H9 (cell line): ENCODE data around the gene FNDC3B. TPM values are rescaled to one million over a fixed set of nuclear protein-coding genes. Genes with fewer than 3 reads are reported as not detected.
"Not testable (repeated sequence)": the region's sequence is repeated elsewhere in the genome, so short reads cannot be mapped to it uniquely, and the experiment has no call there.

Experiments
- DNase-seq: peaks from one replicate; pipeline ENCODE4 v3.0.0-alpha.2; 2017
- H2AFZ ChIP-seq: one replicate; pipeline ENCODE4 v1.6.1; 2013; ENCODE audit warnings: mild to moderate bottlenecking, low read length, control low read depth, moderate library complexity
- H2AK5ac ChIP-seq: 2 replicates; pipeline ENCODE4 v1.6.1; 2013; ENCODE audit warnings: low read length, control low read depth, mixed read lengths; ENCODE audit not compliant: insufficient read length
- H2BK120ac ChIP-seq: one replicate; pipeline ENCODE4 v1.6.1; 2013; ENCODE audit warnings: low read depth, mild to moderate bottlenecking, low read length, control low read depth, inconsistent platforms; ENCODE audit not compliant: poor library complexity, severe bottlenecking
- H2BK12ac ChIP-seq: 2 replicates; pipeline ENCODE4 v1.6.1; 2013; ENCODE audit warnings: low read length, control low read depth, mixed read lengths, low read depth; ENCODE audit not compliant: insufficient read length
- H2BK15ac ChIP-seq: 2 replicates; pipeline ENCODE4 v1.6.1; 2013; ENCODE audit warnings: low read depth, low read length, control low read depth
- H2BK20ac ChIP-seq: one replicate; pipeline ENCODE4 v1.6.1; 2013; ENCODE audit warnings: low read depth, mild to moderate bottlenecking, low read length, control low read depth, inconsistent platforms; ENCODE audit not compliant: poor library complexity, severe bottlenecking
- H2BK5ac ChIP-seq: 2 replicates; pipeline ENCODE4 v1.6.1; 2013; ENCODE audit warnings: low read length, control low read depth, mixed read lengths; ENCODE audit not compliant: insufficient read length
- H3K14ac ChIP-seq: 2 replicates; pipeline ENCODE4 v1.6.1; 2013; ENCODE audit warnings: low read length, control low read depth; ENCODE audit not compliant: insufficient read depth
- H3K18ac ChIP-seq: 2 replicates; pipeline ENCODE4 v1.6.1; 2013; ENCODE audit warnings: low read depth, mild to moderate bottlenecking, mixed read lengths, low read length, control low read depth; ENCODE audit not compliant: insufficient read length
- H3K23ac ChIP-seq: 2 replicates; pipeline ENCODE4 v1.6.1; 2013; ENCODE audit warnings: low read length, control low read depth, mixed read lengths, low read depth; ENCODE audit not compliant: insufficient read length
- H3K23me2 ChIP-seq: 2 replicates; pipeline ENCODE4 v1.6.1; 2013; ENCODE audit warnings: low read depth, mild to moderate bottlenecking, mixed read lengths, low read length, control low read depth; ENCODE audit not compliant: insufficient read length, poor library complexity, severe bottlenecking
- H3K27ac ChIP-seq: 2 replicates; pipeline ENCODE4 v1.5.1; 2013; ENCODE audit warnings: low read length, control low read depth, mixed read lengths, low read depth; ENCODE audit not compliant: insufficient read length
- H3K27me3 ChIP-seq: 2 replicates; pipeline ENCODE4 v1.6.1; 2013; ENCODE audit warnings: low read length, control low read depth, inconsistent platforms; ENCODE audit not compliant: insufficient read depth
- H3K4ac ChIP-seq: 2 replicates; pipeline ENCODE4 v1.6.1; 2013; ENCODE audit warnings: low read depth, mild to moderate bottlenecking, control low read depth, inconsistent platforms, low read length, moderate library complexity
- H3K4me1 ChIP-seq: 2 replicates; pipeline ENCODE4 v1.6.1; 2013; ENCODE audit warnings: low read length, control low read depth, inconsistent platforms; ENCODE audit not compliant: insufficient read depth
- H3K4me2 ChIP-seq: 2 replicates; pipeline ENCODE4 v1.6.1; 2013; ENCODE audit warnings: low read length, control low read depth, mixed read lengths; ENCODE audit not compliant: insufficient read length, insufficient read depth
- H3K56ac ChIP-seq: 2 replicates; pipeline ENCODE4 v1.6.1; 2013; ENCODE audit warnings: low read depth, mild to moderate bottlenecking, mixed read lengths, low read length, control low read depth; ENCODE audit not compliant: insufficient read length
- H3K79me1 ChIP-seq: 2 replicates; pipeline ENCODE4 v1.6.1; 2013; ENCODE audit warnings: low read depth, mild to moderate bottlenecking, moderate library complexity, low read length, control low read depth, inconsistent platforms; ENCODE audit not compliant: insufficient read depth, poor library complexity, severe bottlenecking
- H3K79me2 ChIP-seq: 2 replicates; pipeline ENCODE4 v1.6.1; 2013; ENCODE audit warnings: low read length, control low read depth, inconsistent platforms; ENCODE audit not compliant: insufficient read depth
- H3K9ac ChIP-seq: 2 replicates; pipeline ENCODE4 v1.6.1; 2013; ENCODE audit warnings: low read length, control low read depth, mixed read lengths; ENCODE audit not compliant: insufficient read length; ENCODE audit errors: extremely low read depth
- H3K9me3 ChIP-seq: one replicate; pipeline ENCODE4 v1.6.1; 2013; ENCODE audit warnings: low read depth, low read length, inconsistent platforms; ENCODE audit not compliant: control insufficient read depth
- H3T11ph ChIP-seq: one replicate; pipeline ENCODE4 v1.6.1; 2013; ENCODE audit warnings: mild to moderate bottlenecking, low read length, control low read depth, inconsistent platforms
- H4K20me1 ChIP-seq: one replicate; pipeline ENCODE4 v1.6.1; 2013; ENCODE audit not compliant: control insufficient read depth, insufficient read length, insufficient read depth
- H4K5ac ChIP-seq: 2 replicates; pipeline ENCODE4 v1.6.1; 2013; ENCODE audit warnings: low read depth, mild to moderate bottlenecking, mixed read lengths, low read length, control low read depth; ENCODE audit not compliant: insufficient read length
- H4K8ac ChIP-seq: replicated peaks from 2 replicates; pipeline ENCODE4 v1.6.1; 2013; ENCODE audit warnings: low read length, control low read depth, mixed read lengths, low read depth; ENCODE audit not compliant: insufficient read length
- H4K91ac ChIP-seq: 2 replicates; pipeline ENCODE4 v1.6.1; 2013; ENCODE audit warnings: low read depth, mild to moderate bottlenecking, moderate library complexity, mixed read lengths, low read length, control low read depth; ENCODE audit not compliant: insufficient read length
- H3K27ac Mint-ChIP-seq, 3 experiments: 2 replicates in 2 of 3; 3 replicates in 1 of 3; pipeline ENCODE4 v1.8.0; 2020 to 2021; ENCODE audit warnings: mixed read lengths in 3 of 3, mild to moderate bottlenecking in 1 of 3, moderate library complexity in 1 of 3
- H3K27me3 Mint-ChIP-seq: 2 replicates; pipeline ENCODE4 v1.8.0; 2021; ENCODE audit warnings: low read depth, mild to moderate bottlenecking, moderate library complexity, mixed read lengths
- H3K36me3 Mint-ChIP-seq, 3 experiments: 2 replicates in 2 of 3; 3 replicates in 1 of 3; pipeline ENCODE4 v1.8.0; 2020 to 2021; ENCODE audit warnings: low read depth in 3 of 3, mixed read lengths in 3 of 3; ENCODE audit not compliant: insufficient read depth in 1 of 3
- H3K4me1 Mint-ChIP-seq, 2 experiments: 2 replicates each; pipeline ENCODE4 v1.8.0; 2020; ENCODE audit warnings: mixed read lengths in 2 of 2
- H3K4me3 Mint-ChIP-seq, 2 experiments: 2 replicates in 1 of 2; 3 replicates in 1 of 2; pipeline ENCODE4 v1.8.0; 2020 to 2021; ENCODE audit warnings: mild to moderate bottlenecking in 2 of 2, mixed read lengths in 2 of 2, moderate library complexity in 1 of 2
- H3K9me3 Mint-ChIP-seq, 2 experiments: 2 replicates in 1 of 2; 3 replicates in 1 of 2; pipeline ENCODE4 v1.8.0; 2020; ENCODE audit warnings: mild to moderate bottlenecking in 2 of 2, mixed read lengths in 2 of 2, moderate library complexity in 1 of 2
- WGBS: extraction: QIAGEN DNeasy Blood & Tissue Kit; methylation state at CpG from one replicate; pipeline ENCODE4 v1.1.7; 2013; ENCODE audit warnings: missing lambda C conversion rate, low lambda C conversion rate, mixed read lengths; ENCODE audit not compliant: insufficient read length; ENCODE audit errors: extremely low coverage; 5-methylcytosine and 5-hydroxymethylcytosine counted together
- total RNA-seq: library from RNA; stranded (reverse); gene quantifications from 2 replicates; pipeline ENCODE4 v1.2.1, GENCODE V29; 2021
- TF ChIP-seq, protein P1 (sequence below): fragments of 200-600 bp; sonication (generic); conservative IDR thresholded peaks from 3 replicates; pipeline ENCODE4 v1.8.0; 2021; ENCODE audit warnings: antibody characterized with exemption, mild to moderate bottlenecking

Gene FNDC3B
- total RNA-seq, 1 experiment from 2014 or later: 43.8 TPM

DNA sequence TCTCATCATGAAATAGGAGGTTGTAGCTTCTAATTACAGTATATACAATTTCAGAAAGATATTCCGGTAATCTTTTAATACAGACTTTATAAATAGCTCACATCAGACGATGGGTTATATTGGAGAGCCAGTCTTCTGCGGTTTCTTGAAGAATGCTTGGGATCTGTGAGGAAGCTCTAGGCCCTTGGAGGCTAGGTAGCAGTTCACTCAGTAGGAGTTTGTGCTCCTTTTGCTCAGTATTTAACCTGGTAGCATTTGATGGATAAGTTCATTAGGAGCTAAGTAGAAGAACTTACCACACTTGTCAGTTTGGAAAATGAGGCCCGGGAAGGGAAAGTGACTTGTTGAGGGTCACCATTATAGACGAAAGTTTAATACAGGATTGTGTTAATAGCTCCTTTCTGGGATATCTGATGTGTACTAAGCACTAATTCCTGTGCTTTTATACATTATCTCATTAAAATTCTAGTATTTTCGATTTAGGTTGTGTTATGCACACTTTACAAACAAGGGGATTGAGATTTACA, 2.8 kb downstream of the FNDC3B start:
- H3K4me3 Mint-ChIP-seq: peak overlapping the region; percentile 87 to 90
- H3K4me1 Mint-ChIP-seq: peaks cover 52 to 57% of the 10 kb centered on the region in 2 experiments
- Histone ChIP-seq H2BK120ac (no peak overlapping the region), H2AFZ (no peak overlapping the region), H2BK12ac (no peak overlapping the region), H3K56ac (no peak overlapping the region), H3K79me2 (peaks cover 24% of the 10 kb centered on the region; the same call in 1 of the 2 replicates), H3T11ph (no peak overlapping the region), H2BK15ac (no peak overlapping the region), H2BK20ac (no peak overlapping the region), H3K4ac (no peak overlapping the region), H2BK5ac (no peak overlapping the region), H3K79me1 (no peaks in the 10 kb centered on the region), H4K20me1 (no peaks in the 10 kb centered on the region), H3K9me3 (no peaks in the 10 kb centered on the region), H3K23me2 (peaks cover 13% of the 10 kb centered on the region), H3K9ac (no peak overlapping the region), H4K8ac (no peak overlapping the region), H3K14ac (no peak overlapping the region), H3K4me2 (no peak overlapping the region), H3K18ac (no peak overlapping the region), H3K4me1 (peaks cover 5% of the 10 kb centered on the region; the same call in 1 of the 2 replicates), H4K91ac (no peak overlapping the region), H3K27me3 (no peaks in the 10 kb centered on the region), H4K5ac (no peak overlapping the region), H3K23ac (no peak overlapping the region), H3K27ac (no peak overlapping the region), H2AK5ac (no peak overlapping the region)
- no CpG with 5 or more reads among the region's 6 CpGs for WGBS
- H3K36me3 Mint-ChIP-seq: peaks cover 0 to 5% (median 0%) of the 10 kb centered on the region in 3 experiments; a peak in 3 of 7 replicates
- DNase-seq: no peak
- no peaks in the 10 kb centered on the region; a peak in 2 of 5 replicates for H3K9me3 Mint-ChIP-seq
- no peaks in the 10 kb centered on the region; the same call in 1 of the 2 replicates for H3K27me3 Mint-ChIP-seq
- H3K27ac Mint-ChIP-seq: no peak overlapping the region; a peak in 1 of 7 replicates
- TF ChIP-seq, protein P1, sequence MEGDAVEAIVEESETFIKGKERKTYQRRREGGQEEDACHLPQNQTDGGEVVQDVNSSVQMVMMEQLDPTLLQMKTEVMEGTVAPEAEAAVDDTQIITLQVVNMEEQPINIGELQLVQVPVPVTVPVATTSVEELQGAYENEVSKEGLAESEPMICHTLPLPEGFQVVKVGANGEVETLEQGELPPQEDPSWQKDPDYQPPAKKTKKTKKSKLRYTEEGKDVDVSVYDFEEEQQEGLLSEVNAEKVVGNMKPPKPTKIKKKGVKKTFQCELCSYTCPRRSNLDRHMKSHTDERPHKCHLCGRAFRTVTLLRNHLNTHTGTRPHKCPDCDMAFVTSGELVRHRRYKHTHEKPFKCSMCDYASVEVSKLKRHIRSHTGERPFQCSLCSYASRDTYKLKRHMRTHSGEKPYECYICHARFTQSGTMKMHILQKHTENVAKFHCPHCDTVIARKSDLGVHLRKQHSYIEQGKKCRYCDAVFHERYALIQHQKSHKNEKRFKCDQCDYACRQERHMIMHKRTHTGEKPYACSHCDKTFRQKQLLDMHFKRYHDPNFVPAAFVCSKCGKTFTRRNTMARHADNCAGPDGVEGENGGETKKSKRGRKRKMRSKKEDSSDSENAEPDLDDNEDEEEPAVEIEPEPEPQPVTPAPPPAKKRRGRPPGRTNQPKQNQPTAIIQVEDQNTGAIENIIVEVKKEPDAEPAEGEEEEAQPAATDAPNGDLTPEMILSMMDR: no peak

DNA sequence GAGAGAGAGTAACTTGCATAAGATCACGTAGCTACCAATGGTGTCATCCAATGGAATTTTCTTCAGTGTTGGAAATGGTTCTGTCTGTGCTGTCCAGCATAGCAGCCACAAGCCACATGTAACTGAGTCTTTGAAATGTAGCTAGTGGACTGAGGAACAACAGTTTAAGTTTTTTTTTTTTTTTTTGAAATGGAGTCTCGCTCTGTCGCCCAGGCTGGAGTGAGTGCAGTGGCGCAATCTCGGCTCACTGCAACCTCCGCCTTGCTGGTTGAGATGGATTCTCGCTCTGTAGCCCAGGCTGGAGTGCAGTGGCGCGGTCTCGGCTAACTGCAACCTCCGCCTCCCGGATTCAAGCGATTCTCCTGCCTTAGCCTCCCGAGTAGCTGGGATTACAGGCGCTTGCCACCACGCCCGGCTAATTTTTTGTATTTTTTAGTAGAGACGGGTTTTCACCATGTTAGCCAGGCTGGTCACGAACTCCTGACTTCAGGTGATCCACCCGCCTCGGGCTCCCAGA, 3.3 kb downstream of the FNDC3B start:
- not testable (repeated sequence) for H3T11ph ChIP-seq, H2BK5ac ChIP-seq, H3K23ac ChIP-seq, H3K4ac ChIP-seq, H3K27me3 ChIP-seq, H3K56ac ChIP-seq, H3K9me3 Mint-ChIP-seq, H4K91ac ChIP-seq, H2BK120ac ChIP-seq, H2BK12ac ChIP-seq, H2BK15ac ChIP-seq, H3K4me2 ChIP-seq, H4K8ac ChIP-seq, H3K9ac ChIP-seq, H3K27ac ChIP-seq, H2BK20ac ChIP-seq, H4K20me1 ChIP-seq, H3K79me1 ChIP-seq, H3K18ac ChIP-seq, H2AK5ac ChIP-seq, H4K5ac ChIP-seq, H3K9me3 ChIP-seq, H2AFZ ChIP-seq, H3K27me3 Mint-ChIP-seq, H3K4me1 ChIP-seq, H3K14ac ChIP-seq, DNase-seq, H3K36me3 Mint-ChIP-seq, H3K4me3 Mint-ChIP-seq
- no CpG with 5 or more reads among the region's 21 CpGs for WGBS
- 0 out of 7 replicates have a peak overlapping the region, but pooled peaks of 1 of the 3 experiments have one; percentile 48 for H3K27ac Mint-ChIP-seq
- Histone ChIP-seq H3K79me2 (peaks cover 24% of the 10 kb centered on the region; the same call in 1 of the 2 replicates), H3K23me2 (peaks cover 13% of the 10 kb centered on the region)
- H3K4me1 Mint-ChIP-seq: peaks cover 54 to 62% of the 10 kb centered on the region in 2 experiments
